SH-SY5Y (cell line): ENCODE measurements around the gene FEN1.

ENCODE experiments used
- GATA2 ChIP-seq: IDR thresholded peaks from 2 replicates; pipeline ENCODE4 v1.6.1; 2011; ENCODE audit warnings: mild to moderate bottlenecking, low read depth, low read length
- GATA3 ChIP-seq: IDR thresholded peaks from 2 replicates; pipeline ENCODE4 v1.6.1; 2011; ENCODE audit warnings: low read depth, mild to moderate bottlenecking, low read length, moderate library complexity

DNA sequence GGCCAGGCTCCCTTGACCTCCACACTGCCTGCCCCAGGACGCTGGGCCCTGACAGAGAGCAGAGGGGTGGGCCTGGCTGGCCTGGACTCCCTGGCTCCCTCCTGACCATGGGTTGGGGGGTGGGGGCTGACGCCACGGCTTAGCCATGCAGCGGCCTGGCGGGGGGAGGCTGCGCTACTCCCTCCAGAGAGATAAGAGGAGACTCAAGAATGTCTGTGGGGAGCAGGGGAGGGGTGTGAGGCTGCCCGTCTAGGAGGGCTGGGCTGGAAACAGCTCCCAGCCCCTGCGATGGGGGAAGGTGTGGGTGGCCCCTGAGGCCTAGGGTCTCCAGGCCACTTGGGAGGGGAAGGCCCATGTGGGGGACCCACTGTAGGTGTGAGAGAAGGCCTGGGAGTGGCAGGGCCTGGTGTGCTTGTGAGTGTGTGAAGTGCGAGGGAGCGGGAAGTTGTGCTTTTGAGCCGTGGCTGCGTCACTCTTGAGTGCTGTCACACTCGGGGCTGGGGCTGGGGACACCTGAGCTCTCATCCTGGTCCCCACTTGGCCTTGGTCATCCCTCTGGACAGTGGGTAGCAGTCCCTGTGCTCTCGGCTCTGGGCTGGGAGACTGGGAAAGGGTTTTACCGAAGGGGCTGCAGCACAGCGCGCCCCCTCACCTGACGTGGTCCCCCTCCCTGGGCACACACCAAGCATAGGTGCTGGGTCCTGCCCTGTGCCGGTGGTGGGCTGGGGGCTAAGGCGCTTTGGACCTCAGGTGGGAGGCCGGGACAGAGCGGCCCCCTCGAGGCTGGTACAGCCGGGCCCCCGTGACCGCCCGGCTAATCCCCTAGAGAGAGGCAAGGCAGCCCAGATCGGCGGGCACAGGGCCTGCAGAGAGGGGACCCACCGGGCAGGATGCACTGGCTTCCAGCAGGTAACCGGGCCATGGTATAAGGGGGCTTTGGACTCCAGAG, 37.9 kb upstream of the FEN1 start:
- TF ChIP-seq GATA3 = no peak
- TF ChIP-seq GATA2 = no peak
